Measurements from ENCODE around the gene PLEKHB1. TPM values are rescaled to one million over a fixed set of nuclear protein-coding genes. Genes with fewer than 3 reads are reported as not detected.

Gene PLEKHB1
- total RNA-seq, 2 donors from 2014 or later, result 7.3 to 7.9 TPM

DNA sequence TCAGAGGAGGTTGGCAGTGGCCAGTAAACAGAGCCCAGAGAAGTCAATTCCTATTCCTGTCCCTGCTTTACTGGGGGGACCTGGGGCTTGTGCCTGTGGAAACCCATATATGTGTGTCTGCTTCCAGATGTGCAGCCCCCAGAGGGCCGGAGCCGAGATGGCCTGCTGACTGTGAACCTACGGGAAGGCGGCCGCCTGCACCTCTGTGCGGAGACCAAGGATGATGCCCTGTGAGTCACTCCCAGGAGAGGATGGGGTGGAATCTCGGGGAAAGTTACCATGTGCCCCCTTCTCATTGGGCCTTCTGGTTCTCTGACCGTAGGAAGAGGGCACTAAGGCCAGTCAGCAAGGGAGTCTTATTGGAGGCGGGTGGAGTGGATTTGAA lies 5.3 kb downstream of the PLEKHB1 start:
- Histone ChIP-seq H3K4me3 (no peak overlapping the region), H3K9me3 (no peaks in the 10 kb centered on the region), H3K4me1 (ENCODE audit: control insufficient read depth in 1 of 2, low read depth in 2 of 2) (peaks cover 0 to 9% of the 10 kb centered on the region in 2 donors), H3K27me3 (replicated peaks; ENCODE audit: insufficient read depth) (no peaks in the 10 kb centered on the region), H3K36me3 (no peaks in the 10 kb centered on the region), H3K27ac (no peak overlapping the region)
- ATAC-seq (ENCODE audit: insufficient number of reproducible peaks, low FRiP score, low read depth), result no peak
- no peak for DNase-seq (ENCODE audit: low spot score)
- TF ChIP-seq, protein P1, sequence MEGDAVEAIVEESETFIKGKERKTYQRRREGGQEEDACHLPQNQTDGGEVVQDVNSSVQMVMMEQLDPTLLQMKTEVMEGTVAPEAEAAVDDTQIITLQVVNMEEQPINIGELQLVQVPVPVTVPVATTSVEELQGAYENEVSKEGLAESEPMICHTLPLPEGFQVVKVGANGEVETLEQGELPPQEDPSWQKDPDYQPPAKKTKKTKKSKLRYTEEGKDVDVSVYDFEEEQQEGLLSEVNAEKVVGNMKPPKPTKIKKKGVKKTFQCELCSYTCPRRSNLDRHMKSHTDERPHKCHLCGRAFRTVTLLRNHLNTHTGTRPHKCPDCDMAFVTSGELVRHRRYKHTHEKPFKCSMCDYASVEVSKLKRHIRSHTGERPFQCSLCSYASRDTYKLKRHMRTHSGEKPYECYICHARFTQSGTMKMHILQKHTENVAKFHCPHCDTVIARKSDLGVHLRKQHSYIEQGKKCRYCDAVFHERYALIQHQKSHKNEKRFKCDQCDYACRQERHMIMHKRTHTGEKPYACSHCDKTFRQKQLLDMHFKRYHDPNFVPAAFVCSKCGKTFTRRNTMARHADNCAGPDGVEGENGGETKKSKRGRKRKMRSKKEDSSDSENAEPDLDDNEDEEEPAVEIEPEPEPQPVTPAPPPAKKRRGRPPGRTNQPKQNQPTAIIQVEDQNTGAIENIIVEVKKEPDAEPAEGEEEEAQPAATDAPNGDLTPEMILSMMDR (IDR thresholded peaks at IDR 0.05), result no peak

DNA sequence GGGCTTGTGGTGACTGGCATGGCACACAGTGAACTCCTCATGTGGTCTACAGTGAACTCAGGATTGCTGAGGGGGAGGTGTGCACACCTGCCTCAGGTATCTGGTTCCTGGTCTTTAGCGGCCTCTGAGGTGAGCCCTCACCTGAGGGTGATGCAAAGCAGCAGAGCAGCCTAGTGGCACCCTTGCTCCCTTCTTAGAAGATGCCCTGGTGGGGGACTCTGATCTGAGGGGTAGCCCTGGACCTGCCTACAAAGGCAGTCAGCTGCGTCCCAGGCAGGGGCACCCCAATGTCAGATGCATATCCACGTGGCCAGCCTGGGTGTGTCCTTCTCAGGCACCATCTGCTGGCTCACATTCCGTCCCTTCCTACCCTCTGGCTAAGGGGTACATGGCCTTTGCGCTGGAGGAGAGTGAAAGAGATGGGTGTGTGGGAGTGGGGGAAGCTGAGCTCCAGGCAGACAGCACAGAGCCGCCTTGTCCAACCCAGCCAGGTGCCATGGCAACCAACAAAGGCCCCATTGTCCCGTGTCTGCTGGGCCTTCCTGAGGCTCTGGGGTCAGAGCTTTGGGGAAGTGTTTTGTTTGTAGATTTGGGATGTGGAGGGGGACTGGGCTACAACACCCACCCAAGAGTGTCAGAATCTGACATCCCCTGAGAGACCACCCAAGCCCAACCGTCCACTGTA lies 5.8 kb downstream of the PLEKHB1 start:
- no peak overlapping the region for H3K4me3 ChIP-seq
- TF ChIP-seq, protein P1 (IDR thresholded peaks at IDR 0.05), result no peak
- no peaks in the 10 kb centered on the region for H3K9me3 ChIP-seq
- DNase-seq (ENCODE audit: low spot score) (no peak), ATAC-seq (ENCODE audit: insufficient number of reproducible peaks, low FRiP score, low read depth) (no peak)
- no peaks in the 10 kb centered on the region for H3K36me3 ChIP-seq
- H3K27me3 ChIP-seq (replicated peaks; ENCODE audit: insufficient read depth), result no peaks in the 10 kb centered on the region
- H3K27ac ChIP-seq, result no peak overlapping the region
- H3K4me1 ChIP-seq (ENCODE audit: control insufficient read depth in 1 of 2, low read depth in 2 of 2), result peaks cover 0 to 7% of the 10 kb centered on the region in 2 donors

DNA sequence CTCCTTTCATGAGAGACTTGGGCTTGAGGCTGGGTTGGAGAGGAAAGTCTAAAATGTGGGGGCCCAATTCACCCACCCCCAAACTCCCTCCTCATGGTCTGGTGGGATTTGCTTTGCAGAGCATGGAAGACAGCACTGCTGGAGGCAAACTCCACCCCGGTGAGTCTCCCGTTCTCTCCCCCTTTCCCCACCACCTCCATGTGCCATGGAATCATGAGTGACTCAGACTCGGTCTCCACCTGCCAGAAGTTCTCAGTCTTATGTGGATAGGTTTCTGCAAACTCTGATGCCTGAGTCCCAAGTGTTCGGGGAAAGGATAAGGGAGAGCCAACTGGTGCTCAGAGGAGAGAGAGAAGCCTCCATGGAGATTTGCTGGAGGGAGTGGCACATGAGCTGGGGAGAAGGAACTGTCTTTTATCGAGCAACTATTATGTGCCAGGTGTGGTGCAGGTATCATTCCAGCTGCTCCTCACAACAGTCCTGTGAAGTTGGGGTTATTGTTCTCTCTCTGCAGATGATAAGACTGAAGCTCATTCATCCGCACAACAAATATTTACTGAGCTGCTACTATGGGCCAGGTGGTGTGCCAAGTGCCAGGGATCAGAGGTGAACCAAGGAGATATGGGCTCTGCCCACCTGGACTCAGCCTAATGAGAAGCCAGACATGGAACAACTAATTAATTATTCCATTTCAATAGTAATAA lies 6.6 kb downstream of the PLEKHB1 start:
- DNase-seq (ENCODE audit: low spot score), result no peak
- no peaks in the 10 kb centered on the region for H3K27me3 ChIP-seq (replicated peaks; ENCODE audit: insufficient read depth)
- no peaks in the 10 kb centered on the region for H3K9me3 ChIP-seq
- no peaks in the 10 kb centered on the region for H3K36me3 ChIP-seq
- no peak overlapping the region for H3K27ac ChIP-seq
- TF ChIP-seq, protein P1 (IDR thresholded peaks at IDR 0.05), result no peak
- no peak for ATAC-seq (ENCODE audit: insufficient number of reproducible peaks, low FRiP score, low read depth)
- H3K4me3 ChIP-seq, result no peak overlapping the region
- no peaks in the 10 kb centered on the region for H3K4me1 ChIP-seq (ENCODE audit: control insufficient read depth in 1 of 2, low read depth in 2 of 2)

DNA sequence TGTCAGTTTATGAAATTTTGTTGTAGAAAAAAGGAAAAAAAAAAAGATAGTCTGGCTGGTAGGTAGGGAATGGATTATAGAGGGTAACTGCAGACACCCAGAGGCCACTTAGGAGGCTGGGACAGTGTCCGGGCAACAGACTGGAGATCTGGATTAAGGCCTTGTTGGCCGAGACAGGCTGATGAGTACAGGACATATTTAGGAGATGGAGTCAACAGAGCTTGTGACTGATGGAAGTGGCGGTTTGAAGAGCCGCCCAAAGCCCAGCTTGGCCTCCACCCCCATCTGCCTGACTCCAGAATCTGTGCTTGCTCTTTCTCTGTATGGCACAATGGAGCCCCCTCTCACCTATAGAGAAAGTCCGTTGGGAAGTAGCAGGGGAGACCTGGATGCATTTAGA lies 7.6 kb downstream of the PLEKHB1 start:
- ATAC-seq (ENCODE audit: insufficient number of reproducible peaks, low FRiP score, low read depth) (no peak), DNase-seq (ENCODE audit: low spot score) (no peak)
- H3K4me1 ChIP-seq (ENCODE audit: control insufficient read depth in 1 of 2, low read depth in 2 of 2), result no peaks in the 10 kb centered on the region
- no peaks in the 10 kb centered on the region for H3K27me3 ChIP-seq (replicated peaks; ENCODE audit: insufficient read depth)
- no peaks in the 10 kb centered on the region for H3K9me3 ChIP-seq
- H3K4me3 ChIP-seq, result no peak overlapping the region
- H3K36me3 ChIP-seq, result no peaks in the 10 kb centered on the region
- H3K27ac ChIP-seq, result no peak overlapping the region
- TF ChIP-seq, protein P1 (IDR thresholded peaks at IDR 0.05), result no peak

DNA sequence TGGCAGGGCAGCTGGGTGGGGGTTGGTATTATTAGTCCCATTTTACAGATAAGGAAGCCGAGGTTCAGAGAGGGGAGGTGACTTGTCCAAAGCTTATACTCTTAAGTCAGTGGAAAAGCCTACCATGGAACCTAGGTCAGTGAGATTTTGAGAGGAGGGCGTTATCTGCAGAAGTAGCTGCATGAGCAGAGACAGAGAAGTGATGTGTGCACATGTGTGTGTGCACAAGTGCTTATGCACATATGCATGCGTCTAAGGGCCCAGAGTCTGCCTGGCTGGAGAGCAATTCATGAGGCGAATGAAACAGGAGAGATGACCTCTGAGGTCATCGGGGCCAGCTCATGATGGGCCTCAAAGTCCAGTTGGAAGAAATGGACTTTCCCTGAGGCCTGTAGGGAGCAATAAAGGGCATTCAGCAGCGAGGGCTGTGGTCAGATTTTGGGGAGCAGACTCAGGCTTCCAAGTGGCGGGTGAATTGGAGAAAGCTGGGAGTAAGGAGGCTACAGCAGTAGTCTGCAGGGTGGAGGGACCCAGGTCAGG lies 8.2 kb downstream of the PLEKHB1 start:
- H3K4me1 ChIP-seq (ENCODE audit: control insufficient read depth in 1 of 2, low read depth in 2 of 2), result no peaks in the 10 kb centered on the region
- H3K27me3 ChIP-seq (replicated peaks; ENCODE audit: insufficient read depth), result no peaks in the 10 kb centered on the region
- TF ChIP-seq, protein P1 (IDR thresholded peaks at IDR 0.05), result no peak
- no peak overlapping the region for H3K27ac ChIP-seq
- ATAC-seq (ENCODE audit: insufficient number of reproducible peaks, low FRiP score, low read depth) (no peak), DNase-seq (ENCODE audit: low spot score) (no peak)
- H3K9me3 ChIP-seq, result no peaks in the 10 kb centered on the region
- no peak overlapping the region for H3K4me3 ChIP-seq
- no peaks in the 10 kb centered on the region for H3K36me3 ChIP-seq

All from thoracic aorta (tissue), 2 donors.